ENCODE data around the gene PRUNE2.

PRUNE2 gene

GRCh38 chr9:76901801-76902200 is 4.1 kb downstream of the PRUNE2 start:
- no peak for DNase-seq

- no peak for DNase-seq
Observed at GRCh38 chr9:76900884-76901440, 5.0 kb downstream of the PRUNE2 start.

DNA sequence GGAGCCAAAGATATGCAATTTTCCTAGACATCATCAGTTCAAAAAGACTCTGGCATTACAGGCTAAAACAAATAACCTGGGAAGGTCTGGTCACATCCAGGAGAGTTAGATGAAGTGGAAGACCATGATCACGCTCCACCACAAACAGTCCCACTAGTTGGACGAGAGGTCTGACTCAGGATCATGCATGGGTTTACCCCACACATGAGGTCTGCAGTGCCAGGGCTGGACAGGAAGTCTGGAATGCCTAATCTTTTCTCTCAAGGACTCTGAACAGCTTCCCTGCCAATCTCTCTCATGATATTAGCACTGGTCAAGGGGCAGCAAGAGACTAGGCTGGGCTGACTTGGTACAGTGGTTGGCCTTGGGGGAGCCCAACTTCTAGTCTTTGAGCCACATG is 7.1 kb downstream of the PRUNE2 start:
- DNase-seq, result no peak

DNA sequence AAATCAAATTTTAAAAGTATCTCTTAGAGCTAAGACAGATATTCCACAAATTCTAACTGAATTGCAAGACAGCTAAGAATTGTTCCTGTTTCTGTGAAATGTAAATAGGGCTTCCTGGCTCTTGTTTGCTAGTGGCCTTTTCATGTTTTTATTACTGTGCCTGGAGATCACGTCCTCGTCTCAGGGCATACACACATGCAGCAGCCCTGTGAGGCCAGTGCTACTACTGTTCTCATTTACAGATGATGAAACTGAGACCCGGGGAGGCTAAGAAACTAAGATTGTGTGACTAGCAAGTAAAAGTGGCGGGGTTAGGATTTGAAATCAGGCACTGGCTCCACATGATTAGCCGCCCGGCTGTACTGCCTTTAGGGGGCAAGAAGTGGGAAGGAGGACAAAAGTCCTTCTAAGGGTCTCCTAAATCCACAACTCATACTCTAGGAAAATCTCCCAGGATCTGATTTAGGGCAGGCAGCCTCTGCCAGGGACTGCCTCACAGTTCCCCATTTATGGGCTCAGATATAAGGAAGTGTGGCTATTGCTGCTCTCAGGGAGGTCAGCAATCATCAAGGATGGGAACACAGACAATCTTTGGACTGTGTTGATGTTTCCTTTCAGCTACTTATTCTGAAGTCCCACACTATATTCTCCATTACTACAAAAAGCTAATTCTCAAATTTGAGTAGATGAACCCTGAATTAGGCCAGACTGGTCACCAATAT is 7.9 kb downstream of the PRUNE2 start:
- DNase-seq, result no peak

DNA sequence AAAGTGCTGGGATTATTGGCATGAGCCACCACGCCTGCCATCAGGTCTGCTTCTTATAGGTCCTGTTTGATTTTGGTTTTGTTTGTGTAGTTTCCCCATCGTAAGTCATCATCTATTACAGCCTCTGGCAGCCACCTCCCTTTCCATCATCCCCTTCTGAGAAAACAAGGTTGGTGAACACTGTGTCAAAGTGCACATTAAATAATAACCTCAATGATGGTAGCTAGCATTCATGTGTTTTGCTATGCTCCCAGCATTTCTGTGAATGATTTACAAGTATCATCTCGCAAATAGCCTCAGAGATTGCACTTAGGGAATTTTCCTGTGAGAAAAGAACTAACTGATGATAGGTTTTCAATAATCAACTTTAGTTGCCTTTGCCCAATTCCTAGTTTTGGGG is 9.9 kb downstream of the PRUNE2 start:
- no peak for DNase-seq

DNA sequence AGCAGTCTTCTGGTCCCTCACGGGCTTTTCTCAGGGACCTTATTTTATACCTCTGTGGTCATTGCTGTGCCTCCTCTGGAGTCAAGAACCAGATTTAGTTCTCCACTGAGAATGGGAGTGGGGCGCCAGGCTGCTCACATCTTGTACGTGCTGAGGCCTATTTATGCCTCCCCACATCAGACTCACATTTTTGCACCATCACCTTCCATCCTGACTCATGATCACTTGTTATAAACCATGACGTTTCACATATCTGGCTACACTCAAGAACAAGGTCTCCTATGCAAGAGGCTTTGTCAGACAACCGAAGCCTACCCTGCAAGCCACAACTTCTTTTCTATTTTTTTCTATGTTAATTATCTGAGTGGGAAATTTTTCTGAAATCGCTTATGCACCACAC is 10.7 kb downstream of the PRUNE2 start:
- no peak for DNase-seq

GRCh38 chr9:76894198-76894597 is 11.7 kb downstream of the PRUNE2 start:
- no peak for DNase-seq

- DNase-seq, result no peak
Observed at GRCh38 chr9:76893395-76893932, 12.4 kb downstream of the PRUNE2 start.

GRCh38 chr9:76891874-76892273 is 14.0 kb downstream of the PRUNE2 start:
- DNase-seq, result no peak

DNA sequence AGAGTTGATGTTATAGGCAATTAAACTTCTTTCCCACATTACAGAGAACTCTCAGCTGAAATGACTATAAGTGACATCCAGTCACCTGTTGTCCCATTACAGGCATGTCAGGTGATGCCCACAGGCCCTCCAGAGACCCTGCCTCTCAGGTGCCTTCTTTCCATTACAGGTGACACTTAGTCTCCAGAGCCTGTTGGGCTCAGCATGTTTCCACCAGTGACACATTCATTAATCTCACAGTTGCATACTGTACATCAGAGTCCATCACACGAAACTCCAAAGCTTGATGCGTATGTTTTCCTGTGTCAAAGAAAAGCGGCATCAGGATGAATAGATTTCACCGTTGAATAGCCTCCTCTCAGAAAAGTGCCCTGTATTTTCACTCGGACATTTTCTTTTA is 14.6 kb downstream of the PRUNE2 start:
- no peak for DNase-seq

DNA sequence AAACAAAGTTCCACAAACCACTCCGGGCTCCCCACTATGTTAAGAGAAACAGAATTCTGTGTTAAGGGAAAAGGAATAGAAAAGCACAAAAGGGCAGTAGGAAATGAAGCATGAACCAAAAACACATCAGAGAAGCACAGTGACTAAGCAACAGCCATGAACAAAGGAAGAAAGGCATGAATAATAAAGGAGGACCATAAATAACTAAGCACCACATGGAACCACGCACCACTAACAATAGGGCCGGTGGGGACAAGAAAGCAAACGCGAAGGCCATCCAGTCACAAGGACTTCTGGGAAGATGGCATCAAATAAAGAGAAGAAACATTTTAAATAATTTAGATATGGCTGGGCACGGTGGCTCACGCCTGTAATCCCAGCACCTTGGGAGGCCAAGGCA is 18.0 kb downstream of the PRUNE2 start:
- no peak for DNase-seq

GRCh38 chr9:76887003-76887821 is 18.7 kb downstream of the PRUNE2 start:
- no peak for DNase-seq

- no peak for DNase-seq
Observed at GRCh38 chr9:76886318-76886717, 19.6 kb downstream of the PRUNE2 start.

- DNase-seq, result no peak
Observed at GRCh38 chr9:76884823-76885222, 21.1 kb downstream of the PRUNE2 start.

GRCh38 chr9:76883341-76883855 is 22.5 kb downstream of the PRUNE2 start:
- no peak for DNase-seq

DNA sequence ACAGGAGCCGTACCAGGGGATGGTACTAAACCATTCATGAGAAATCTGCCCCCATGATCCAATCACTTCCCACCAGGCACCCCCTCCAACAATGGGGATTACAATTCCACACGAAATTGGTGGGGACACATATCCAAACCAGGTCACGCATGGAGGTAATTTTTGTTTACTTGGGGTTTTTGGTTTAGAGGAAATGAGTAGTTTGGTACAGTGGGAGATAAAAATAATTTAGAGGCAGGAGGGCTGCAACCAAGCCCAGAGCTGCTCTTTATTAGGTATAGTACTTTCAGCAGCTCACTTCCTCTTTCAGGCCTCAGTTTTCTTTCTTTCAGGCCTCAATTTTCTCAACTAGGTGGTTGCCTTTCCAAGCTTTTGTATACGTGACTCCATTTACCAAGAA is 23.2 kb downstream of the PRUNE2 start:
- DNase-seq, result no peak

DNA sequence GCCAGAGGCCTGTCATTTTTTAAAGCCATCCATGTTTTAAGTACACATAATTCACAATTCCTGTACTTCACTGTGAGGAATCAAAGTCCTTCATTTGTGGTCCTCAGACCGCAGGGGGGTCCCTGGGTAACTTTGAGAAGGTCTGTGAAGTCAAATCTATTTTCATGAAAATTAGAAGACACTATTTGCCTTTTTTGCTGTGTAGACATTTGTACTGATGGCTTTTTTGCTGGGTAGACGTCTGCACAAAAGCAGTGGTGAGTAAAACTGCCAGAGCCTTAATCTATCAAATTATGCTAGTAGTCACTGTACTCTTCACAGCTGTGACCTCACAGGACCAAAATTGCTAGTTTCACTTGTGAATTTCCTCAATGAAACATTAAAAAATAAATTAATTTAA is 25.7 kb downstream of the PRUNE2 start:
- DNase-seq, result no peak

DNA sequence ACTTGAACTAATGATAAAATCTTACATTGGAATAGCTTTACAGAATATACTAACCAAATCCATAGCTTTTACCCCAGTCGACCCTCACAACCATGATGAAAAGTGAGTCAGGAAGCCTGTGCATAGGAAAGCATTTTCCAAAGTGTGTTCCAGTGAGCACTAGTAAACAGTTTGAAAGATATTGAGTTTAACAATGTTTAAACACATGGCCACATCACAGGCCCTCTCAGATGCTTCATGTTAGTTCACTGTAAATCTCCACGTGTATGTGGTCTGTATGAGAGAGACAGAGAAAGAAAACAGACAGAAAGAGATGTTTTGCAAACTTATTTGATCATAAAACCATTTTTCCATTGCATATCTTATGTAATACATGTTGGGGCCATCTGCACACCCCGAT is 27.0 kb downstream of the PRUNE2 start:
- DNase-seq, result no peak

- DNase-seq, result no peak
Observed at GRCh38 chr9:76877961-76878360, 28.0 kb downstream of the PRUNE2 start.

- no peak for DNase-seq
Observed at GRCh38 chr9:76876098-76876497, 29.8 kb downstream of the PRUNE2 start.

DNA sequence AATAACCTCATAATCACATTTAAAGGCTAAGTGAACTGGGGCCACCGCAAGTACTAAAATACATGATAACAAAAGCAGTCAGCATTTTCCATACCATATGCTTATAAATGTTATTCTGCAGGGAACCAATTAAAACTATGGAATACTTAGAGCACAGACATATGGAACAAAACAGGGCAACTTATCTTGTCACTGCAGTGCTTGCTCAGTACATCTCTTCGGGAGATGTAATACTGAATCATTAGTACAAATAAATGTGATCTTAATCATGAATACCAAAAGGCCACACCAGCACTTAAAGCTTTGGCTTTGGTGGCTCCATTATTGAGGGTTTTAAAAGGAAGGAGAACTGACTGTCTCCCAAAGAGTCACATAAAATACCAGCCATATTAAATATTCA is 32.1 kb downstream of the PRUNE2 start:
- no peak for DNase-seq

DNA sequence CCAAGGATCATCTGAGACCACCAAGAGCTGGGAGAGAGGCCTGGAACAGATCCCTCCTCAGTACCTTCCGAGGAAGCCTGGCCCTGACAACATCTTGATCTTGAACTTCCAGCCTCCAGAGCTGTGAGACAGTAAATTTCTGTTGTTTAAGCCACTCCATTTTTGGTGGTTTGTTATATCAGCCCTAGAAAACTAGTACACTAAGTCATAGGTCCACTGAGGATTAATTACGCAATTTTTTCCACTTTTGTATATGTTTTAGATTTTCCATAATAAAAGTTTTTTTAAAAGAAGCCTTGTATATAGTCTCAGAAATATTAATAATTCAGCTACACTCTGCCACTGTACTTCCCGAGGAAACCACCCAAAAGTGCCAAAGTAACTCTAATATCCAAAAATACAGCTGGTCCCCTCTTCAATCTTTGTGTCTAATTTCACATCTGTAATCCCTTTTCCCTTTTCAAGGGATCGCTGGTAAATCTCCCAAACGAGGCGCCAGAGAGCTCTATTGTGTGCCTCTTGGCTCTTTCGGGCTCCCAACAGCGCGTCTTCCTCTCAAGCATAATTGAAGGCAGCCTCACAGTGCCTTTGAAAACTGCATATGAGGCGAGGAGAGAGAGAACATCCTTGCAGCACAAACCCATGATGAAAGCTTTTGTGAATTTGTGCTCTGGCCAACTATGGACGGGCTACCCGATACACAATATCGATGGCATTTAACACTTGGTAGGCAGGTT is 32.7 kb downstream of the PRUNE2 start:
- no peak for DNase-seq

DNA sequence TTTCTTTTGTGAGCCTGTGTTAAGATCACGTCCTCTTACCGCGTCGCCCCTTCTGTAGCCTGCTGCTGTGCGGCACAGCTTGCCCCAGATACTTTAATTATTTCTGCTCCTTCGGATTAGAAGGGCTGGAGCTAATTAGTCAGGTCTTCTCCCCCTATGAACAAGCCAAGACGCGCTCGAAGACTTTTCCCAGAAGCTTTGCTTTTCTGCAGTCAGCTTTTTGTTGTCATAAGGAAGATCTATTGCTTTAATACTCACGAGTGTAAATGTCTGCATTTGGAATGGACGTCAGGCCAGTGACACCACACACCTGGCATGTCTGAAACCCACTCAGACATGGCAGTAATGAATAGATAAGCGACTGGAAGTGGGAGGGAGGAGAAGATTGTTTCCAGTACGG is 37.0 kb downstream of the PRUNE2 start:
- DNase-seq, result no peak

Data from NCI-H1436 treated with DMSO at 0.1 percent for 48 hours (cell line).